ENCODE results near the gene GOLGA6D. TPM values are rescaled to one million over a fixed set of nuclear protein-coding genes. Genes with fewer than 3 reads are reported as not detected.
"Not testable (repeated sequence)": the region's sequence is repeated elsewhere in the genome, so short reads cannot be mapped to it uniquely, and the experiment has no call there.

Gene GOLGA6D
- total and polyA plus RNA-seq, 2 of the 4 experiments (the other 2 are of a cell fraction): not detected

- H3K4me3 ChIP-seq (ENCODE audit: insufficient read depth, low read depth, low read length); POLR2A ChIA-PET (ENCODE audit: unreplicated experiment); ATAC-seq (ENCODE audit: low read depth); H4K5ac ChIP-seq (ENCODE audit: low read depth, low read length); H2BK20ac ChIP-seq (ENCODE audit: low read depth, low read length); DNase-seq; H3K23ac ChIP-seq (ENCODE audit: low read depth, low read length); H2BK5ac ChIP-seq (ENCODE audit: low read depth, low read length, poor library complexity, severe bottlenecking); H2BK15ac ChIP-seq (ENCODE audit: low read depth, low read length); in situ Hi-C loops (cut with MboI; ENCODE audit: low sequenced_read_pairs); CTCF ChIA-PET; H3K9ac ChIP-seq (ENCODE audit: low read depth, low read length); BruUV-seq (replicated peaks); H3K4me1 ChIP-seq (ENCODE audit: control insufficient read depth, insufficient read depth, low read length); H2AK9ac ChIP-seq (replicated peaks; ENCODE audit: low read depth, low read length, poor library complexity); H2AFZ ChIP-seq (replicated peaks; ENCODE audit: low read length, poor library complexity); H4K20me1 ChIP-seq (ENCODE audit: insufficient read depth, low read length); H4K91ac ChIP-seq (ENCODE audit: insufficient read depth, low read depth, low read length); H3K27ac ChIP-seq (ENCODE audit: insufficient read depth, low read length); H2BK120ac ChIP-seq (ENCODE audit: low read depth, low read length); H2AK5ac ChIP-seq (ENCODE audit: low read depth, low read length); H3K9me1 ChIP-seq (ENCODE audit: insufficient read depth, low read length); H3K14ac ChIP-seq (replicated peaks; ENCODE audit: low read depth, low read length); H3K36me3 ChIP-seq (ENCODE audit: control insufficient read depth, insufficient read depth, low read length); H3K56ac ChIP-seq (ENCODE audit: extremely low read depth, insufficient read depth, low read length); H3K4ac ChIP-seq (ENCODE audit: low read depth, low read length); H3K9me3 ChIP-seq (ENCODE audit: control insufficient read depth, insufficient read depth, low read length); H3K4me2 ChIP-seq (ENCODE audit: low read depth, low read length); H3K18ac ChIP-seq (ENCODE audit: low read depth, low read length); intact Hi-C loops (cut with micrococcal nuclease); dilution Hi-C loops (cut with HindIII; ENCODE audit: low sequenced_read_pairs, unreplicated experiment); H4K8ac ChIP-seq (ENCODE audit: low read depth in 2 of 2, low read length in 2 of 2): not testable (repeated sequence)
- peaks cover 10% of the 10 kb centered on the region for H3K27me3 ChIP-seq (ENCODE audit: control insufficient read depth, insufficient read depth, low read length)
- H3K79me1 ChIP-seq (ENCODE audit: low read depth in 1 of 2, low read length in 2 of 2): peaks cover 8 to 12% of the 10 kb centered on the region in 2 experiments
- no CpG with 5 or more reads among the region's 7 CpGs for WGBS, 2 experiments (ENCODE audit: extremely low coverage in 2 of 2, insufficient read length in 1 of 2)
These were observed 49.5 kb downstream of the GOLGA6D start for GRCh38 chr15:75332093-75332492.

DNA sequence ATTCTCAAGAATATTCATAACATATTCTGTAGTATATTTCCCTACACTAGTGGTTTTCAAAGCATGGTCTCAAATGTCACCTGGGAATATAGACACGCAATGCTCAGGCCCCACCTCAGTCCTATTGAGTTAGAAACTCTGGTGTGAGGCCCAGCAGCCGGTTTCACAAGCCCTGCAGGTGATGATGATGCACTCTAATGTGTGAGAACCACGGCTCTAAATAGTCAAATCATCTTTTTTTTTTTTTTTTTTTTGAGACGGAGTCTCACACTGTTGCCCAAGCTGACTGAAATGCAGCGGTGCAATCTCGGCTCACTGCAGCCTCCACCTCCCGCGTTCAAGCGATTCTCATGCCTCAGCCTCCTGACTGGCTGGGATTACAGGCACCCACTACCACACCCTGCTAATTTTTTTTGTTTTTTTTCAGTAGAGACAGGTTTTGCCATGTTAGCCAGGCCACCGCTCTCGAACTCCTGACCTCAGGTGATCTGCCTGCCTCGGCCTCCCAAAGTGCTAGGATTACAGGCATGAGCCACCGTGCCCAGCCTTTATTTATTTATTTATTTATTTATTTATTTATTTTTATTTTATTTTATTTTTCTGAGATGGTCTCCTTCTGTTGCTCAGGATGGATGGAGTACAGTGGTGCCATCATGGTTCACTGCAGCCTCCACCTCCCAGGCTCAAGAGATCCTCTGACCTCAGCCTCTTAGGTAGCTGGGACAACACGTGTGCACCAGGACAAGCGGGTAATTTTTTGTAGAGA, 51.2 kb downstream of the GOLGA6D start:
- BruUV-seq (replicated peaks); intact Hi-C loops (cut with micrococcal nuclease); H4K20me1 ChIP-seq (ENCODE audit: insufficient read depth, low read length); H2AFZ ChIP-seq (replicated peaks; ENCODE audit: low read length, poor library complexity); H3K14ac ChIP-seq (replicated peaks; ENCODE audit: low read depth, low read length); ATAC-seq (ENCODE audit: low read depth); H2AK5ac ChIP-seq (ENCODE audit: low read depth, low read length); H3K18ac ChIP-seq (ENCODE audit: low read depth, low read length); H3K4ac ChIP-seq (ENCODE audit: low read depth, low read length); H3K4me1 ChIP-seq (ENCODE audit: control insufficient read depth, insufficient read depth, low read length); H2BK20ac ChIP-seq (ENCODE audit: low read depth, low read length); H3K9me1 ChIP-seq (ENCODE audit: insufficient read depth, low read length); H3K36me3 ChIP-seq (ENCODE audit: control insufficient read depth, insufficient read depth, low read length); H3K9me3 ChIP-seq (ENCODE audit: control insufficient read depth, insufficient read depth, low read length); H3K9ac ChIP-seq (ENCODE audit: low read depth, low read length); H3K23ac ChIP-seq (ENCODE audit: low read depth, low read length); H2BK5ac ChIP-seq (ENCODE audit: low read depth, low read length, poor library complexity, severe bottlenecking); H2AK9ac ChIP-seq (replicated peaks; ENCODE audit: low read depth, low read length, poor library complexity); DNase-seq; H3K27ac ChIP-seq (ENCODE audit: insufficient read depth, low read length); H4K5ac ChIP-seq (ENCODE audit: low read depth, low read length); H3K27me3 ChIP-seq (ENCODE audit: control insufficient read depth, insufficient read depth, low read length); CTCF ChIA-PET; H2BK15ac ChIP-seq (ENCODE audit: low read depth, low read length); H2BK120ac ChIP-seq (ENCODE audit: low read depth, low read length); H3K4me3 ChIP-seq (ENCODE audit: insufficient read depth, low read depth, low read length); dilution Hi-C loops (cut with HindIII; ENCODE audit: low sequenced_read_pairs, unreplicated experiment); POLR2A ChIA-PET (ENCODE audit: unreplicated experiment); in situ Hi-C loops (cut with MboI; ENCODE audit: low sequenced_read_pairs); H3K4me2 ChIP-seq (ENCODE audit: low read depth, low read length); H3K56ac ChIP-seq (ENCODE audit: extremely low read depth, insufficient read depth, low read length); H4K8ac ChIP-seq (ENCODE audit: low read depth in 2 of 2, low read length in 2 of 2); H4K91ac ChIP-seq (ENCODE audit: insufficient read depth, low read depth, low read length): not testable (repeated sequence)
- H3K79me1 ChIP-seq (ENCODE audit: low read depth in 1 of 2, low read length in 2 of 2): peaks cover 8 to 17% of the 10 kb centered on the region in 2 experiments
- WGBS, 2 experiments (ENCODE audit: extremely low coverage in 2 of 2, insufficient read length in 1 of 2): 70% methylated on average over 4 of the region's 15 CpGs; no CpG with 5 or more reads in 1 of the 2 experiments
